GM06990 (cell line): ENCODE measurements around the gene ZNRF4.
"Not testable (repeated sequence)": the region's sequence is repeated elsewhere in the genome, so short reads cannot be mapped to it uniquely, and the experiment has no call there.

ENCODE experiments used
- DNase-seq: peaks from one replicate; pipeline ENCODE4 v3.0.0-alpha.2; 2011; ENCODE audit not compliant: insufficient read length; ENCODE audit errors: extremely low read depth
- H3K27me3 ChIP-seq: replicated peaks from 2 replicates; pipeline ENCODE4 v1.6.0; 2011; ENCODE audit warnings: low read length; ENCODE audit not compliant: control insufficient read depth, insufficient read depth
- H3K36me3 ChIP-seq: 2 replicates; pipeline ENCODE4 v1.5.1; 2011; ENCODE audit warnings: low read length; ENCODE audit not compliant: control insufficient read depth, insufficient read depth
- H3K4me3 ChIP-seq: replicated peaks from 2 replicates; pipeline ENCODE4 v1.5.1; 2011; ENCODE audit warnings: low read depth, mild to moderate bottlenecking, control low read depth, low read length
- TF ChIP-seq, protein P1 (sequence below): IDR thresholded peaks from 2 replicates; pipeline ENCODE4 v1.5.1; 2011; ENCODE audit warnings: low read length, control low read depth, mild to moderate bottlenecking, inconsistent platforms; ENCODE audit not compliant: insufficient read depth, poor library complexity, severe bottlenecking

The ZNRF4 gene

DNA sequence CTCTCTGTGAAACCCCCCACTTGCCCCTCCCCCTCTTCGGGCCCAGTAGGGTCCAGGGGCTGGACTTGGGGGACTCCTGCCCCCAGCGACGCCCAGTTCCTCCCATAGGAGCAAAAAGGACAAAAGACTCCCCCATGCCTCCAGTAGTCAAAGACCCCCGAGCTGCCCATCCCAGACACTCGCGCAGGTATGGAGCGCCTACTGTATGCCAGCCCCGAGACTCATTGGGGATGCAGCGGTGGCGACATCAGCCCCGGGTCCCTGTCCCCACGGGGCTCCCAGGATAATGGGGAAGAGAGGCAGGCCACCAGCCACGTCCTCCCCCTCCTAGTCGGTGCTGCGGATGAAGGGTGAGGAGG is 18.3 kb upstream of the ZNRF4 start:
- Histone ChIP-seq H3K36me3 (no peaks in the 10 kb centered on the region), H3K4me3 (no peak overlapping the region), H3K27me3 (no peaks in the 10 kb centered on the region)
- TF ChIP-seq, protein P1, sequence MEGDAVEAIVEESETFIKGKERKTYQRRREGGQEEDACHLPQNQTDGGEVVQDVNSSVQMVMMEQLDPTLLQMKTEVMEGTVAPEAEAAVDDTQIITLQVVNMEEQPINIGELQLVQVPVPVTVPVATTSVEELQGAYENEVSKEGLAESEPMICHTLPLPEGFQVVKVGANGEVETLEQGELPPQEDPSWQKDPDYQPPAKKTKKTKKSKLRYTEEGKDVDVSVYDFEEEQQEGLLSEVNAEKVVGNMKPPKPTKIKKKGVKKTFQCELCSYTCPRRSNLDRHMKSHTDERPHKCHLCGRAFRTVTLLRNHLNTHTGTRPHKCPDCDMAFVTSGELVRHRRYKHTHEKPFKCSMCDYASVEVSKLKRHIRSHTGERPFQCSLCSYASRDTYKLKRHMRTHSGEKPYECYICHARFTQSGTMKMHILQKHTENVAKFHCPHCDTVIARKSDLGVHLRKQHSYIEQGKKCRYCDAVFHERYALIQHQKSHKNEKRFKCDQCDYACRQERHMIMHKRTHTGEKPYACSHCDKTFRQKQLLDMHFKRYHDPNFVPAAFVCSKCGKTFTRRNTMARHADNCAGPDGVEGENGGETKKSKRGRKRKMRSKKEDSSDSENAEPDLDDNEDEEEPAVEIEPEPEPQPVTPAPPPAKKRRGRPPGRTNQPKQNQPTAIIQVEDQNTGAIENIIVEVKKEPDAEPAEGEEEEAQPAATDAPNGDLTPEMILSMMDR = no peak
- no peak for DNase-seq

DNA sequence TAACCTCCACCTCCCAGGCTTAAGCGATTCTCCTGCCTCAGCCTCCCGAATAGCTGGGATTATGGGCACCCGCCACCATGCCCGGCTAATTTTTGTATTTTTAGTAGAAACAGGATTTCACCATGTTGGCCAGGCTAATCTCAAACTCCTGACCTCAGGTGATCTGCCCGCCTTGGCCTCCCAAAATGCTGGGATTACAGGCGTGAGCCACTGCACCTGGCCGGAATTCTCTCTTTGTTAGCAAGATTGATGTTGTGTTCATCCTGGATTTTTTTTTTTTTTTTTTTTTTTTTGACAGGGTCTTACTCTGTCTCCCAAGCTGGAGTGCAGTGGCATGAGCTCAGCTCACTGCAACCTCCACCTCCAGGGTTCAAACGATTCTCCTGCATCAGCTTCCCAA is 16.5 kb upstream of the ZNRF4 start:
- DNase-seq, H3K36me3 ChIP-seq, H3K27me3 ChIP-seq, H3K4me3 ChIP-seq: not testable (repeated sequence)

DNA sequence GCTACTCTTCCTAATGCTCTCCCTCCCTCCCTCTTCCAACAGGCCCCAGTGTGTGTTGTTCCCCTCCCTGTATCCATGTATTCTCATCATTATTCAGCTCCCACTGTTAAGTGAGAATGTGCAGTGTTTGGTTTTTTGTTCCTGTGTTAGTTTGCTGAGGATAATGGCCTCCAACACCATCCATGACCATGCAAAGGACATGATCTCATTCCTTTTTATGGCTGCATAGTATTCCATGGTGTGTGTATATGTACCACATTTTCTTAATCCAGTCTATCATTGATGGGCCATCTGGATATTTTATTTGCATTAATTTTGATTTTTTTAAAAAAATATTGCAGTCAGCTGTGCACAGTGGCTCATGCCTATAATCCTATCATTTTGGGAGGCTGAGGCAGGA is 15.8 kb upstream of the ZNRF4 start:
- no peak for DNase-seq
- no peak overlapping the region for H3K4me3 ChIP-seq
- H3K27me3 ChIP-seq = no peaks in the 10 kb centered on the region
- H3K36me3 ChIP-seq = no peaks in the 10 kb centered on the region
- TF ChIP-seq, protein P1 = no peak

DNA sequence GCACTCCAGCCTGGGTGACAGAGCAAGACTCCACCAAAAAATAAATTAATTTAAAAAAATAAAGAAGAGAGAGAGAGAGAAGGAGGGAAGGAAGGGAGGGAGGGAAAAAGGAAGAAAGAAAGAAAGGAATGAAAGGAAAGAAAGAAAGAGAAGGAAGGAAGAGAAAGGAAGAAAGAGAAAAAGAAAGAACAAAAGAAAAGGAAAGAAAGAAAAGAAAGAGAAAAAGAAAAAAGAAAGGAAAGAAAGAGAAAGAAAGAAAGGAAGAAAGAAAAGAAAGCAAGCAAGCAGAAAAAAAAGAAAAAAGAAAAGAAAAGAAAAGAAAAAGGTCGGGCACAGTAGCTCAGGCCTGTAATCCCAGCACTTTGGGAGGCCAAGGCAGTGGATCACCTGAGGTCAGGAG is 14.9 kb upstream of the ZNRF4 start:
- no peaks in the 10 kb centered on the region for H3K27me3 ChIP-seq
- TF ChIP-seq, protein P1 = no peak
- no peak overlapping the region for H3K4me3 ChIP-seq
- H3K36me3 ChIP-seq = no peaks in the 10 kb centered on the region
- no peak for DNase-seq

DNA sequence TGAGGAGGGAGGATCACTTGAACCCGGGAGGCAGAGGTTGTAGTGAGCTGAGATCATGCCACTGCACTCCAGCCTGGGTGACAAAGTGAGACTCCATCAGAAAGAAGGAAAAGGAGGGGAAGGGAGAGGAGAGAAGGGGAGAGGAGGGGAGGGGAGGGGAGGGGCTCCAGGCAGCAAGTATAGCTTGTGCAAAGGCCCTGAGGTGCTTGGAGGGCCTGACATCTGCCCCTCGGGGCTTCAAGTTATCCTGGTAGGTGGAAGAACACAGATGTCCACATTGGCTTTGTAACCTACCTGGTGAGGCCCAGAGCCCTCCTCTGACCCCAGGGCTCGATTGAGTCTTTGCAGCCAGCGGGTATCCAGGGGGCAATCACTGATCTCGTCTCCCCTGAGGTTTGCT is 11.5 kb upstream of the ZNRF4 start:
- TF ChIP-seq, protein P1 = no peak
- Histone ChIP-seq H3K27me3 (no peaks in the 10 kb centered on the region), H3K36me3 (no peaks in the 10 kb centered on the region), H3K4me3 (no peak overlapping the region)
- DNase-seq = no peak

DNA sequence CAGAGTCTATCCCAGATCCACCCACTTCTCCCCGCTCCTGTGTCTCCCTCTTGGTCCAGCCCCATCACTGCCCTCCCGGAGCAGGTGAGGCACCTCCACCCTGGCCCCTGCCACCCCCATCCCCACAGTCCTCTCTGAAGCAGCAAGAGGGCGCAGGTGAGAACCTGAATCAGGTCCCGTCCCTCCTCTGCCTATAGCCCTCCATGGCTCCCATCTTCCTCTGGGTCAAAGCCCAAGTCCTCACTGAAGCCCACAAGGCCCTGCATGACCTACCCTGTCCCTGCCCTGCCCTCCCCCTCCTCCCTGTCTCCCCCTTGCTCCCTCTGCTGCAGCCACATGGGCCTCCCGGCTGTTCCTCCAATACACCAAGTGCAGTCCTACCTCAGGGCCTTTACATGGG is 10.8 kb upstream of the ZNRF4 start:
- H3K27me3 ChIP-seq = no peaks in the 10 kb centered on the region
- no peak for DNase-seq
- H3K4me3 ChIP-seq = no peak overlapping the region
- TF ChIP-seq, protein P1 = no peak
- H3K36me3 ChIP-seq = no peaks in the 10 kb centered on the region
